IMR-90 (cell line): Measurements from ENCODE around the gene ANKRD24. TPM values are rescaled to one million over a fixed set of nuclear protein-coding genes. Genes with fewer than 3 reads are reported as not detected.
"Not testable (repeated sequence)": the region's sequence is repeated elsewhere in the genome, so short reads cannot be mapped to it uniquely, and the experiment has no call there.

Experiments
- ATAC-seq: fragments of 200-7000 bp; cut with Tn5 transposase; 2 replicates; pipeline ENCODE4 v1.9.1; 2020; ENCODE audit warnings: low read depth, mild to moderate bottlenecking, moderate library complexity
- BruUV-seq: library from RNA; stranded (reverse); fragments of 400-500 nt; replicated peaks from 2 replicates; lab custom pipeline; 2021; lab: Mats Ljungman, UMichigan
- CTCF ChIA-PET: fragments of 300-600 bp; formaldehyde crosslinking; extraction: SDS; loops from one replicate; lab custom pipeline; 2021; ENCODE audit warnings: antibody characterized with exemption; lab: Yijun Ruan, JAX
- POLR2A ChIA-PET: fragments of 300-600 bp; sonication (Branson Sonifier 250); formaldehyde crosslinking; loops from one replicate; lab custom pipeline; 2022; ENCODE audit warnings: antibody characterized with exemption; ENCODE audit not compliant: unreplicated experiment; lab: Charles Lee
- DNase-seq: peaks from one replicate; pipeline ENCODE4 v3.0.0; 2013
- H2AFZ ChIP-seq: replicated peaks from 2 replicates; pipeline ENCODE3; 2013; ENCODE audit warnings: low read length, mild to moderate bottlenecking; ENCODE audit not compliant: poor library complexity
- H2AK5ac ChIP-seq: 2 replicates; pipeline ENCODE4 v1.6.1; 2013; ENCODE audit warnings: low read depth, low read length, inconsistent platforms
- H2AK9ac ChIP-seq: replicated peaks from 2 replicates; pipeline ENCODE3; 2013; ENCODE audit warnings: mild to moderate bottlenecking, low read depth, low read length, moderate library complexity; ENCODE audit not compliant: poor library complexity
- H2BK120ac ChIP-seq: 2 replicates; pipeline ENCODE4 v1.6.1; 2013; ENCODE audit warnings: low read depth, low read length, inconsistent platforms
- H2BK15ac ChIP-seq: 3 replicates; pipeline ENCODE4 v1.6.1; 2013; ENCODE audit warnings: low read depth, low read length, inconsistent platforms
- H2BK20ac ChIP-seq: 2 replicates; pipeline ENCODE4 v1.6.1; 2013; ENCODE audit warnings: low read depth, mild to moderate bottlenecking, inconsistent platforms, low read length, moderate library complexity
- H2BK5ac ChIP-seq: 2 replicates; pipeline ENCODE4 v1.6.1; 2013; ENCODE audit warnings: mild to moderate bottlenecking, low read depth, low read length, inconsistent platforms; ENCODE audit not compliant: poor library complexity, severe bottlenecking
- H3K14ac ChIP-seq: replicated peaks from 2 replicates; pipeline ENCODE4 v1.6.1; 2013; ENCODE audit warnings: low read depth, low read length, inconsistent platforms
- H3K18ac ChIP-seq: 2 replicates; pipeline ENCODE4 v1.6.1; 2013; ENCODE audit warnings: low read depth, low read length, control low read depth
- H3K23ac ChIP-seq: 2 replicates; pipeline ENCODE4 v1.6.1; 2013; ENCODE audit warnings: low read depth, low read length, inconsistent platforms
- H3K27ac ChIP-seq: 2 replicates; pipeline ENCODE4 v1.5.1; 2013; ENCODE audit warnings: mild to moderate bottlenecking, control low read depth, low read length; ENCODE audit not compliant: insufficient read depth
- H3K27me3 ChIP-seq: 2 replicates; pipeline ENCODE4 v1.6.1; 2013; ENCODE audit warnings: low read length; ENCODE audit not compliant: control insufficient read depth, insufficient read depth
- H3K36me3 ChIP-seq: 2 replicates; pipeline ENCODE4 v1.6.1; 2013; ENCODE audit warnings: low read length, mixed read lengths; ENCODE audit not compliant: control insufficient read depth, insufficient read depth
- H3K4ac ChIP-seq: 2 replicates; pipeline ENCODE4 v1.6.1; 2013; ENCODE audit warnings: low read depth, low read length, inconsistent platforms
- H3K4me1 ChIP-seq: 2 replicates; pipeline ENCODE4 v1.6.1; 2013; ENCODE audit warnings: low read length, mixed read lengths; ENCODE audit not compliant: control insufficient read depth, insufficient read depth
- H3K4me2 ChIP-seq: 2 replicates; pipeline ENCODE4 v1.6.1; 2013; ENCODE audit warnings: low read depth, mild to moderate bottlenecking, control low read depth, low read length, moderate library complexity
- H3K4me3 ChIP-seq: 2 replicates; pipeline ENCODE4 v1.5.1; 2013; ENCODE audit warnings: low read depth, mild to moderate bottlenecking, control low read depth, low read length, moderate library complexity; ENCODE audit not compliant: insufficient read depth
- H3K56ac ChIP-seq: 2 replicates; pipeline ENCODE4 v1.6.1; 2013; ENCODE audit warnings: low read length, inconsistent platforms; ENCODE audit not compliant: insufficient read depth; ENCODE audit errors: extremely low read depth
- H3K79me1 ChIP-seq, 2 experiments: 2 replicates each; pipeline ENCODE4 v1.6.1; 2013; ENCODE audit warnings: low read length in 2 of 2, inconsistent platforms in 1 of 2, low read depth in 1 of 2
- H3K9ac ChIP-seq: 2 replicates; pipeline ENCODE4 v1.6.1; 2013; ENCODE audit warnings: low read depth, low read length, control low read depth
- H3K9me1 ChIP-seq: 2 replicates; pipeline ENCODE4 v1.6.1; 2013; ENCODE audit warnings: low read length, inconsistent platforms; ENCODE audit not compliant: insufficient read depth
- H3K9me3 ChIP-seq: 2 replicates; pipeline ENCODE4 v1.6.1; 2013; ENCODE audit warnings: low read length; ENCODE audit not compliant: control insufficient read depth, insufficient read depth
- H4K20me1 ChIP-seq: 2 replicates; pipeline ENCODE4 v1.6.1; 2013; ENCODE audit warnings: low read length, inconsistent platforms; ENCODE audit not compliant: insufficient read depth
- H4K5ac ChIP-seq: 2 replicates; pipeline ENCODE4 v1.6.1; 2013; ENCODE audit warnings: mild to moderate bottlenecking, low read depth, low read length, control low read depth
- H4K8ac ChIP-seq, 2 experiments: 2 replicates each; pipeline ENCODE4 v1.6.1; 2013; ENCODE audit warnings: low read depth in 2 of 2, low read length in 2 of 2, control low read depth in 1 of 2, inconsistent platforms in 1 of 2
- H4K91ac ChIP-seq: 2 replicates; pipeline ENCODE4 v1.6.1; 2013; ENCODE audit warnings: low read depth, low read length, inconsistent platforms; ENCODE audit not compliant: insufficient read depth
- CEBPB ChIP-seq: IDR thresholded peaks from 2 replicates; pipeline ENCODE4 v1.6.1; 2012; ENCODE audit warnings: low read depth, low read length, improper control_type of control experiment
- MAZ ChIP-seq: IDR thresholded peaks from 2 replicates; pipeline ENCODE4 v1.6.1; 2012; ENCODE audit warnings: low read depth, mild to moderate bottlenecking, low read length, improper control_type of control experiment, moderate library complexity, borderline replicate concordance
- POLR2A ChIP-seq: IDR thresholded peaks from 2 replicates; pipeline ENCODE4 v1.6.1; 2012; ENCODE audit warnings: mild to moderate bottlenecking, low read depth, low read length
- RCOR1 ChIP-seq: IDR thresholded peaks from 2 replicates; pipeline ENCODE4 v1.6.1; 2012; ENCODE audit warnings: mild to moderate bottlenecking, low read length, improper control_type of control experiment; ENCODE audit not compliant: insufficient replicate concordance
- WGBS, 2 experiments: methylation state at CpG; one replicate each; pipeline versions ENCODE4 v1.1.5 to v1.1.7; 2013; ENCODE audit warnings: missing lambda C conversion rate in 2 of 2; ENCODE audit not compliant: insufficient read length in 1 of 2; ENCODE audit errors: extremely low coverage in 2 of 2; 5-methylcytosine and 5-hydroxymethylcytosine counted together
- dilution Hi-C: fragments of 300-500 bp; cut with HindIII; formaldehyde crosslinking; loops from one replicate; pipeline ENCODE4 v1.14.3; 2018; ENCODE audit warnings: low sequenced_read_pairs; ENCODE audit not compliant: unreplicated experiment
- in situ Hi-C: fragments of 300-500 bp; cut with MboI; formaldehyde crosslinking; loops from 3 replicates; pipeline ENCODE4 v1.14.3; 2019; ENCODE audit warnings: low sequenced_read_pairs, inconsistent platforms, mixed read lengths
- intact Hi-C: fragments of 100-400 bp; cut with micrococcal nuclease; formaldehyde crosslinking; loops from 2 replicates; pipeline ENCODE4 v1.10.0; 2022
- polyA plus RNA-seq, 3 experiments: library from polyadenylated mRNA; depleted of rRNA; stranded (reverse); fragments of >200 nt; gene quantifications; 2 replicates each; pipeline ENCODE4 v1.2.3, GENCODE V29; 2012; ENCODE audit warnings: low replicate concordance in 1 of 3
- total RNA-seq: library from RNA; depleted of rRNA; stranded (reverse); fragments of >200 nt; gene quantifications from 2 replicates; pipeline ENCODE4 v1.2.3, GENCODE V29; 2012

Gene ANKRD24
- total and polyA plus RNA-seq, 2 of the 4 experiments (the other 2 are of a cell fraction), result 0.18 to 0.21 TPM

DNA sequence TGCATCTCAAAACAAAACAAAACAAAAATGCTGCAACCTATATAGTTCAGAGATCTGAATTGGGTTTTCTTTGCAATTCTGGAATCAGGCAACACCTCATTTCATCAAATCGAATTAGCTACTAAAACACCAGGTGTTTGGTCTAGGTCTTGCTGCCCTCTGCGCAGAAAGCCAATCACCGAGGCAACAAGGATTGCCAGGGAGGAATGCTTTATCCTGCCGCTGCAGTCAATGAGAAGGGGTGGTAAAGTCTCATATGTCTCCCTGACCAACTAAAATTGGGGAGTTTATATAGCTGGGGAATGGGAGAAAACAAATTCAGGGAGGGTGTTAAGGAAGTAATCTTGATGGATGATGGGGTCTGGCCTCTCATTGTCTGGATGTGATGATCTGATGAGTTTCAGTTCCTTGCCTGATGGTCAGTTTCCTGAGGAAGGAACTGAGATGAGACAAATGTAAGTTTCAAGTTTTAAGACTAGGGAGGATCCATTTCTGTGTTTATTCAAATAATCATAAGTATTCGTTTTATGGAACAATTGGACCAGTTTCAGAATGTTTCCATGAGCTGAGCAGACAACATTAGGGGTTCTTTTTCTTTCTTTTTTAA lies 59.4 kb downstream of the ANKRD24 start:
- Histone ChIP-seq H2BK20ac (no peak overlapping the region), H3K14ac (no peak overlapping the region), H4K8ac (no peak overlapping the region), H3K9me1 (0 out of 2 replicates have a peak, but pooled peaks cover 3% of the 10 kb centered on the region), H3K9ac (no peak overlapping the region), H3K79me1 (peaks cover 0 to 3% of the 10 kb centered on the region in 2 experiments; a peak in 1 of 4 replicates), H3K4me2 (no peak overlapping the region), H3K9me3 (peaks cover 3% of the 10 kb centered on the region), H2AK9ac (no peak overlapping the region), H2AFZ (no peak overlapping the region), H4K91ac (no peak overlapping the region), H3K27ac (no peak overlapping the region), H3K4me3 (no peak overlapping the region), H4K5ac (no peak overlapping the region), H3K36me3 (no peaks in the 10 kb centered on the region), H2BK120ac (no peak overlapping the region), H2BK15ac (no peak overlapping the region), H4K20me1 (no peaks in the 10 kb centered on the region), H3K56ac (no peak overlapping the region), H3K27me3 (peaks cover 1% of the 10 kb centered on the region; the same call in 1 of the 2 replicates), H3K4ac (no peak overlapping the region), H3K18ac (no peak overlapping the region), H3K23ac (no peak overlapping the region), H2BK5ac (no peak overlapping the region), H2AK5ac (no peak overlapping the region), H3K4me1 (no peaks in the 10 kb centered on the region)
- in situ Hi-C loops, result no loop called here
- POLR2A ChIA-PET, result no interaction called here
- CTCF ChIA-PET, result no interaction called here
- intact Hi-C loops, result no loop called here
- dilution Hi-C loops, result no loop called here
- ATAC-seq (no peak), DNase-seq (no peak)
- BruUV-seq, result no TSS peak
- TF ChIP-seq RCOR1 (no peak), POLR2A (no peak), CEBPB (no peak), MAZ (no peak)
- 75% methylated on average over 4 of the region's 5 CpGs; no CpG with 5 or more reads in 1 of the 2 experiments for WGBS, 2 experiments

DNA sequence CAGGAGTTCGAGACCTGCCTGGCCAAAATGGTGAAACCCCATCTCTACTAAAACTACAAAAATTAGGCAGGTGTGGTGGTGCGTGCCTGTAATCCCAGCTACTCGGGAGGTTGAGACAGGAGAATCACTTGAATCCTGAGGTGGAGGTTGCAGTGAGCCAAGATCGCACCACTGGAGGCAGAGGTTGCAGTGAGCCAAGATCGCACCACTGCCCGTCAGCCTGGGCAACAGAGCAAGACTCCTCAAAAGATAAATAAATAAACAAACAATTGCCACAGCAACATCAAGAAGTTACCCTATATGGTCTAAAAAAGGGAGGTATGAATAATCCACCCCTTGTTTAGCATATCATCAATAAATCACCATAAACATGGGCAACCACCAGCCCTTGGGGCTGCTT lies 63.4 kb downstream of the ANKRD24 start:
- H2AFZ ChIP-seq, CTCF ChIA-PET, H3K4me3 ChIP-seq, H4K91ac ChIP-seq, H3K23ac ChIP-seq, intact Hi-C loops, H2AK9ac ChIP-seq, H2BK5ac ChIP-seq, BruUV-seq, H2AK5ac ChIP-seq, H3K9ac ChIP-seq, H2BK20ac ChIP-seq, H4K20me1 ChIP-seq, H3K9me1 ChIP-seq, H3K4ac ChIP-seq, POLR2A ChIA-PET, dilution Hi-C loops, DNase-seq, ATAC-seq, H2BK120ac ChIP-seq, in situ Hi-C loops, H2BK15ac ChIP-seq, H3K4me2 ChIP-seq, H3K18ac ChIP-seq, H3K27ac ChIP-seq, H3K4me1 ChIP-seq, H3K9me3 ChIP-seq, H3K27me3 ChIP-seq, H3K14ac ChIP-seq, H3K56ac ChIP-seq: not testable (repeated sequence)
- WGBS, 2 experiments, result no CpG with 5 or more reads among the region's 6 CpGs
- Histone ChIP-seq H4K5ac (peak overlapping the region; percentile 94), H4K8ac (peak overlapping the region; percentile 99), H3K36me3 (peaks cover 14% of the 10 kb centered on the region), H3K79me1 (peaks cover 13 to 17% of the 10 kb centered on the region in 2 experiments; a peak in 3 of 4 replicates)
